Lower lobe of right lung (tissue), 2 donors: ENCODE measurements around the gene HDAC4. TPM values are rescaled to one million over a fixed set of nuclear protein-coding genes. Genes with fewer than 3 reads are reported as not detected.

Experiments used
- ATAC-seq, 2 donors: fragments of 200-7000 bp; cut with Tn5 transposase; one replicate each; pipeline ENCODE4 v1.9.1; 2020 to 2022; ENCODE audit warnings: mild to moderate bottlenecking in 2 of 2, moderate library complexity in 2 of 2
- DNase-seq: peaks from one replicate; pipeline ENCODE4 v3.0.0-alpha.2; 2020
- H3K27ac ChIP-seq: fragments of 200-600 bp; one replicate; pipeline ENCODE4 v1.8.0; 2022
- H3K27me3 ChIP-seq: fragments of 200-600 bp; one replicate; pipeline ENCODE4 v1.8.0; 2022; ENCODE audit warnings: low read depth
- H3K36me3 ChIP-seq: fragments of 200-600 bp; one replicate; pipeline ENCODE4 v1.8.0; 2022; ENCODE audit warnings: mild to moderate bottlenecking
- H3K4me1 ChIP-seq: fragments of 200-600 bp; one replicate; pipeline ENCODE4 v1.8.0; 2022
- H3K4me3 ChIP-seq: fragments of 200-600 bp; one replicate; pipeline ENCODE4 v1.8.0; 2022; ENCODE audit warnings: mild to moderate bottlenecking
- H3K9me3 ChIP-seq: fragments of 200-600 bp; one replicate; pipeline ENCODE4 v1.8.0; 2022
- intact Hi-C: fragments of 100-400 bp; cut with DNase I; formaldehyde crosslinking; loops from one replicate; pipeline ENCODE4 v1.11.0; 2022
- total RNA-seq: library from RNA; stranded (reverse); fragmentation: NEBNext Ultra II Directional; extraction: Animal tissue kit (Norgen Biotek cat#: 25700); gene quantifications from one replicate; pipeline ENCODE4 v1.2.1, GENCODE V29; 2021
- TF ChIP-seq, protein P1 (sequence below): fragments of 200-600 bp; IDR thresholded peaks from one replicate; pipeline ENCODE4 v1.8.0; 2022; ENCODE audit warnings: antibody characterized with exemption, mild to moderate bottlenecking
- donor health status: DM: no; HTN: yes; CAD: no; lungs with severe emphysema.

Gene HDAC4
- total RNA-seq, 1 donor from 2014 or later, result 44.9 TPM

DNA sequence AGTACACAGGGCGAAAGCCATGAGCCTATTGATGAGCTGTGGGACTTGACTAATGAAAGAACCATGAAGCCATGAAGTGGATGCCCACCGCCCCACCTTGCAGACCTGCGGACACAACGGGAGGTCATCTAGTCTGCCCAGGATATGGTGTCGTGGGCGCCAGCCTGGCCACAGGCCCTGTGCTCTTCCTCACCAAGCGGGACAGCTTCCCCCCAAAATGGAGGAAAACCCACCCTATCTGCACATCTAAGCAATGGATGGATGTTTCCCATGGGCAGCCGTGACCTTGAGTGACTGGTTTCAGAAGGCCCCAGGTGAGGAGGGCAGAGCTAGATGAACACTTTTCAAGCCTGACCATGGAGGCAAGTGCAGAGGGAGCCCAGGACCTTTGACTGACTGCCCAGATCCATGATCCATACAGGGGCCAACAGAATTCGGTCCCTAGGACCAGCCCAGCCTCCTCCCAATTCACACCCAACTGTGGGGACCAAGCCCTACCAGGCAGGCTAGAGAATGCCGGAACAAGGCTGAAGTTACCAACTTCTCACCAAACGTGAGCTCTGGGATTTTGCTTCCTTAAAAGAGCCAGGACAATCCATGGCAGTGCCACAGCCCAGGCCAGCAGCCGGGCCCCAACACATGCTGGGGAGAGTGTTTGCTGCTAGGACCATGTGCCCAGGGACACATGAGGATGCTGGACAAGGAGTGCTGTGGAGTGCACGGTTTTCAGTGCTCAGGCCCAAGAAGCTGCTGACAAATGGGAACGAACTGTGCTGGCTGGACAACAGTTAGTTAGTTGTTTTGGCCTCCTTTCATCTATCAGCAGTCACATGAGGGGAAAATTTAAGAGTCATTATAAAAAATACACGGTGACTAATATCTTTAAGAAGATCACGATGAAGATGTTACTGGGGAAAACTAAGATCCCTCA lies 249.4 kb downstream of the HDAC4 start:
- intact Hi-C loops, result no loop called here
- DNase-seq, result peak; percentile 32
- Histone ChIP-seq H3K27me3 (no peaks in the 10 kb centered on the region), H3K27ac (no peak overlapping the region), H3K4me3 (no peak overlapping the region), H3K9me3 (no peaks in the 10 kb centered on the region), H3K4me1 (no peaks in the 10 kb centered on the region), H3K36me3 (peaks cover 74% of the 10 kb centered on the region)
- ATAC-seq, result no peak
- TF ChIP-seq, protein P1, sequence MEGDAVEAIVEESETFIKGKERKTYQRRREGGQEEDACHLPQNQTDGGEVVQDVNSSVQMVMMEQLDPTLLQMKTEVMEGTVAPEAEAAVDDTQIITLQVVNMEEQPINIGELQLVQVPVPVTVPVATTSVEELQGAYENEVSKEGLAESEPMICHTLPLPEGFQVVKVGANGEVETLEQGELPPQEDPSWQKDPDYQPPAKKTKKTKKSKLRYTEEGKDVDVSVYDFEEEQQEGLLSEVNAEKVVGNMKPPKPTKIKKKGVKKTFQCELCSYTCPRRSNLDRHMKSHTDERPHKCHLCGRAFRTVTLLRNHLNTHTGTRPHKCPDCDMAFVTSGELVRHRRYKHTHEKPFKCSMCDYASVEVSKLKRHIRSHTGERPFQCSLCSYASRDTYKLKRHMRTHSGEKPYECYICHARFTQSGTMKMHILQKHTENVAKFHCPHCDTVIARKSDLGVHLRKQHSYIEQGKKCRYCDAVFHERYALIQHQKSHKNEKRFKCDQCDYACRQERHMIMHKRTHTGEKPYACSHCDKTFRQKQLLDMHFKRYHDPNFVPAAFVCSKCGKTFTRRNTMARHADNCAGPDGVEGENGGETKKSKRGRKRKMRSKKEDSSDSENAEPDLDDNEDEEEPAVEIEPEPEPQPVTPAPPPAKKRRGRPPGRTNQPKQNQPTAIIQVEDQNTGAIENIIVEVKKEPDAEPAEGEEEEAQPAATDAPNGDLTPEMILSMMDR, result no peak

DNA sequence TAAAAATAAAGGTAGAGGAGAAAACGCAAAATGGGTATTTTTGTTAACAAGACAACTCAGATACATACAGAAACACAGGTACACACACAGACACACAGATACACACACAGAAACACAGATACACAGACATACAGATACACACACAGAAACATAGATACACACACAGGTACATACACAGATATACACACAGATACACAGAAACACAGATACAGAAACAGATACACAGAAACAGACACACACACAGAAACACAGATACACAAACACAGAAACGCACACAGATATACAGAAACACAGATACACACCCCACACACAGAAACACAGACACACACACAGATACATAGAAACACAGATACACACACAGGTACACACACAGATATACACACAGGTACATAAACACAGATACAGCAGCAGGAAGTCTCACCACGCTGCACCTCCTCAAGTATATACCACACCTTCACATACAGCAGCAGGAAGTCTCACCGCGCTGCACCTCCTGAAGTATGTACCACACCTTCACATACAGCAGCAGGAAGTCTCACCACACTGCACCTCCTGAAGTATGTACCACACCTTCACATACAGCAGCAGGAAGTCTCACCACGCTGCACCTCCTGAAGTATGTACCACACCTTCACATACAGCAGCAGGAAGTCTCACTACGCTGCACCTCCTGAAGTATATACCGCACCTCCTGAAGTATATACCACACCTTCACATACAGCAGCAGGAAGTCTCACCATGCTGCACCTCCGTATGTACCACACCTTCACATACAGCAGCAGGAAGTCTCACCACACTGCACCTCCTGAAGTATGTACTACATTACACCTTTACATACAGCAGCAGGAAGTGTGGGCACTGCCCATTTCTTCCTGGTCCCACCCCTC lies 250.5 kb downstream of the HDAC4 start:
- Histone ChIP-seq H3K4me3 (no peak overlapping the region), H3K36me3 (peaks cover 74% of the 10 kb centered on the region), H3K27ac (no peak overlapping the region), H3K4me1 (no peaks in the 10 kb centered on the region), H3K27me3 (no peaks in the 10 kb centered on the region), H3K9me3 (no peaks in the 10 kb centered on the region)
- DNase-seq, result peak; percentile 32
- intact Hi-C loops, result no loop called here
- ATAC-seq, result no peak
- TF ChIP-seq, protein P1, result no peak

DNA sequence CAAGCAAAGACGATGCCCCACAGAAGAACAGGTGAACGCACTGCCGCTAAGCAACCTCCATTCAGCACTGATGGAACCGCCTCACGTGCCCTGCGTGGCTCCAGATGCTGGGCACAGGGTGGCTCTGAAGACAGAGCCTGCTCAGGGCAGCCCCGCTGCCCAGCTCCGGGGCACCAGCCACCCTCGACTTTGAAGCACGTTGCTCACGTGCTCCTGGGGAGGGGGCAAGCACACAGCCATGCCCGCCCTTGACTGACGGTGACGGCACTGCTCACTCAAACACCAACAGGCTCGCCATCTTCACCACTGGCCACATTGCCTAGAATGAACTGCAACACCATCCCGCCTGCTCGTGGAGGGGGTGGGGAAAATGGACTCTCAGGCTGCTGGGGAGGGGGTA lies 251.3 kb downstream of the HDAC4 start:
- Histone ChIP-seq H3K36me3 (peaks cover 74% of the 10 kb centered on the region), H3K27me3 (no peaks in the 10 kb centered on the region), H3K9me3 (no peaks in the 10 kb centered on the region), H3K4me3 (no peak overlapping the region), H3K4me1 (no peaks in the 10 kb centered on the region), H3K27ac (no peak overlapping the region)
- TF ChIP-seq, protein P1, result no peak
- ATAC-seq (no peak), DNase-seq (peak; percentile 36)
- intact Hi-C loops, result no loop called here

DNA sequence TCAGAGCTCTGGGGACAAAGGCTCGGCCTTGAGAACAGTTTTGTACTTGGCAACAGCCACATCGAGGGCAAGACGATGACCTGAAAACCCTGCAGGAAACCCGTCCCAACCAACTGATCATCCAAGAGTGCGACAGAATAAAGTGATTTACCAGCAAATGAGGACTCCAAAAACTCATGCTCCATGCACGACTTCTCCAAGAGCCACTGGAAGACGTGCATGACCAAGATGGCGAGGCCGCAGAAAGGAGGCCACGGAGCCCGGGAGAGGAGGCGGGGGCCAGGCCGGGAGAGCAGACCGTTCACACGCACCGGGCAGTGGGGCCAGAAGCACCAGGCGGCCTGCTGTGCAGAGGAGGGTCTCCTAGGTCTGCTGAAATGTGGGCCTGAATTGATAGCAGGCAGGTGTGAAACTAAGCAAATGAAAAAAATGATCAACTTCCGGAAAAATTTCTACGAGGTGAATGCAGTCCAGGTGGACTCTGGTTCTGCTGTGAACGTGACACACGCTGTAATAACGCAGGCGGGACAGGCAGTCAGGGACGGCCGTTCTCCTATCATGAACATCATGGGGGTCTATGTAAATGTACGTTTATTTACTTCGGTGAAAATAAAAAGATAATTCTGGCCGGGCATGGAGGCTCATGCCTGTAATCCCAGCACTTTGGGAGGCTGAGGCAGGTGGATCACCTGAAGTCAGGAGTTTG lies 252.2 kb downstream of the HDAC4 start:
- no peaks in the 10 kb centered on the region for H3K4me1 ChIP-seq
- TF ChIP-seq, protein P1, result no peak
- peaks cover 72% of the 10 kb centered on the region for H3K36me3 ChIP-seq
- H3K27me3 ChIP-seq, result no peaks in the 10 kb centered on the region
- H3K4me3 ChIP-seq, result no peak overlapping the region
- no peak overlapping the region for H3K27ac ChIP-seq
- DNase-seq (peak; percentile 22), ATAC-seq (no peak)
- intact Hi-C loops, result no loop called here
- H3K9me3 ChIP-seq, result no peaks in the 10 kb centered on the region

DNA sequence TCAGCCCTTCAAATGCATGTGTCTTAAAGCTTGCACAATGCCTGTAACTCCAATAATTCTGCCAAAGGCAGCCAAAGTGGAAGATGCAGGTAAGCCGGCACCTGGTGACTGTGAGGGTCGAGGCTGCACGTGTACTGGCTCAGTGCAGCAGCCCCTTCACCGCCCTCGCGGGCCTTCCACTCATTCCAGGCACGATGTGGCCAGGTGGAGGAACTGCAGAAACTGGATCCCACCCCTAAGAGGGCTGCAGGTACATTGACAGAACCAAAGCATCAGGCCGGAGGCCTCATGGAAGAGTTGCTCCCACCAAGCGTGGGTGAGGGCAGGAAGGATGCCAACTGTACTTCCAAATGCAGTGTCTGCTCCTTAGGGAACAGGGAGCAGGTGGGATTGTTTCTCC lies 253.4 kb downstream of the HDAC4 start:
- intact Hi-C loops, result no loop called here
- Histone ChIP-seq H3K36me3 (peaks cover 67% of the 10 kb centered on the region), H3K9me3 (no peaks in the 10 kb centered on the region), H3K4me3 (no peak overlapping the region), H3K27me3 (no peaks in the 10 kb centered on the region), H3K27ac (no peak overlapping the region), H3K4me1 (no peaks in the 10 kb centered on the region)
- peak; percentile 20 for DNase-seq
- ATAC-seq, result no peak
- TF ChIP-seq, protein P1, result no peak
